ENCODE data around the gene LNX1.

GRCh38 chr4:53637348-53637747 is 46.1 kb upstream of the LNX1 start:
- TF ChIP-seq CTCF (IDR thresholded peaks at IDR 0.05) (no peak), POLR2A (IDR thresholded peaks at IDR 0.05; ENCODE audit: low read depth) (no peak), POLR2AphosphoS5 (IDR thresholded peaks at IDR 0.05) (no peak)

Measured in esophagus muscularis mucosa (tissue), 3 donors.